T-cell (primary cell): ENCODE measurements around the gene TESMIN. TPM values are rescaled to one million over a fixed set of nuclear protein-coding genes. Genes with fewer than 3 reads are reported as not detected.

Experiments
- ATAC-seq, 4 experiments: fragments of 200-7000 bp in 3 of 4; fragments of 150-1000 bp in 1 of 4; cut with Tn5 transposase; replicated peaks in 1 of 4; 1 replicate in 3 of 4; 2 replicates in 1 of 4; pipeline ENCODE4 v1.10.0; 2021; ENCODE audit warnings: moderate library complexity in 3 of 4, mild to moderate bottlenecking in 2 of 4, moderate number of reproducible peaks in 1 of 4
- CTCF ChIA-PET, 2 donors: fragments of 300-600 bp; sonication (Branson Sonifier 250); formaldehyde crosslinking; loops; one replicate each; lab custom pipeline; 2022; ENCODE audit warnings: antibody characterized with exemption in 2 of 2; lab: Charles Lee
- POLR2A ChIA-PET, 2 donors: fragments of 300-600 bp; sonication (Branson Sonifier 250); formaldehyde crosslinking; loops; one replicate each; lab custom pipeline; 2022; ENCODE audit warnings: antibody characterized with exemption in 2 of 2; lab: Charles Lee
- DNase-seq, 35 experiments: peaks; one replicate each; pipeline versions ENCODE4 v3.0.0 to v3.0.0-alpha.2; 2013 to 2023
- H3K27ac ChIP-seq: one replicate; pipeline ENCODE4 v1.5.1; 2013; ENCODE audit warnings: low read length
- H3K27me3 ChIP-seq, 2 experiments: replicated peaks in 1 of 2; 1 replicate in 1 of 2; 2 replicates in 1 of 2; pipeline versions ENCODE4 v1.6.1 to v1.7.0; 2013; ENCODE audit warnings: low read length in 1 of 2, mixed read lengths in 1 of 2; ENCODE audit not compliant: control insufficient read depth in 2 of 2, insufficient read depth in 2 of 2; ENCODE audit errors: extremely low read depth in 1 of 2
- H3K36me3 ChIP-seq, 2 donors: 1 replicate in 1 of 2; 2 replicates in 1 of 2; pipeline versions ENCODE4 v1.6.1 to v1.7.0; 2013; ENCODE audit warnings: low read length in 1 of 2; ENCODE audit not compliant: control insufficient read depth in 2 of 2, insufficient read depth in 1 of 2; ENCODE audit errors: extremely low read depth in 1 of 2
- H3K4me1 ChIP-seq, 2 experiments: 1 replicate in 1 of 2; 2 replicates in 1 of 2; pipeline versions ENCODE4 v1.6.1 to v1.7.0; 2013; ENCODE audit warnings: low read length in 2 of 2, mixed read lengths in 1 of 2; ENCODE audit not compliant: insufficient read depth in 2 of 2, control insufficient read depth in 1 of 2; ENCODE audit errors: extremely low read depth in 1 of 2
- H3K4me3 ChIP-seq, 2 donors: 1 replicate in 1 of 2; 2 replicates in 1 of 2; pipeline versions ENCODE4 v1.5.1 to v1.7.0; 2013; ENCODE audit warnings: mild to moderate bottlenecking in 2 of 2, low read length in 1 of 2, moderate library complexity in 1 of 2; ENCODE audit not compliant: control insufficient read depth in 1 of 2; ENCODE audit errors: extremely low read depth in 1 of 2
- H3K9me3 ChIP-seq: 2 replicates; pipeline ENCODE4 v1.7.0; 2013
- H3K27ac Mint-ChIP-seq, 2 donors: one replicate each; pipeline ENCODE4 v1.8.0; 2020 to 2021; ENCODE audit warnings: mild to moderate bottlenecking in 2 of 2, mixed read lengths in 2 of 2
- H3K27me3 Mint-ChIP-seq, 2 donors: one replicate each; pipeline ENCODE4 v1.8.0; 2021 to 2022; ENCODE audit warnings: mixed read lengths in 2 of 2
- H3K36me3 Mint-ChIP-seq: one replicate; pipeline ENCODE4 v1.8.0; 2021; ENCODE audit warnings: mixed read lengths
- H3K4me1 Mint-ChIP-seq, 3 donors: one replicate each; pipeline ENCODE4 v1.8.0; 2020 to 2022; ENCODE audit warnings: mixed read lengths in 3 of 3, mild to moderate bottlenecking in 1 of 3
- H3K4me3 Mint-ChIP-seq, 3 donors: one replicate each; pipeline ENCODE4 v1.8.0; 2020 to 2022; ENCODE audit warnings: mild to moderate bottlenecking in 3 of 3, mixed read lengths in 3 of 3, moderate library complexity in 3 of 3
- H3K9me3 Mint-ChIP-seq, 3 donors: one replicate each; pipeline ENCODE4 v1.8.0; 2020 to 2022; ENCODE audit warnings: mixed read lengths in 3 of 3
- WGBS: methylation state at CpG from one replicate; pipeline ENCODE4 v1.1.5; 2013; ENCODE audit warnings: missing lambda C conversion rate; ENCODE audit not compliant: insufficient coverage; 5-methylcytosine and 5-hydroxymethylcytosine counted together
- total RNA-seq, 35 experiments: library from RNA in 6 of 35; stranded (reverse) in 6 of 35; fragments of 120-200 nt in 1 of 35; gene quantifications; one replicate each; pipeline versions ENCODE4 v1.2.1 to v1.2.4 and lab custom pipeline; 2013 to 2026

The TESMIN gene
- total RNA-seq, 5 donors from 2014 or later (not counting 1 experiment from before 2014, with no cell fraction given), result 6.1 to 9.1 (median 7.7) TPM

- no peak overlapping the region for H3K4me3 ChIP-seq
- no peak overlapping the region for H3K27ac ChIP-seq
- H3K9me3 ChIP-seq, result no peaks in the 10 kb centered on the region
- DNase-seq, result no peak
- Mint-ChIP-seq H3K4me1 (peaks cover 0 to 5% (median 0%) of the 10 kb centered on the region in 3 donors), H3K27me3 (no peaks in the 10 kb centered on the region), H3K27ac (no peak overlapping the region), H3K9me3 (no peaks in the 10 kb centered on the region), H3K4me3 (no peak overlapping the region), H3K36me3 (peaks cover 46% of the 10 kb centered on the region)
- ChIA-PET CTCF (no interaction called here), POLR2A (no interaction called here)
- ATAC-seq, result no peak
- no peaks in the 10 kb centered on the region for H3K4me1 ChIP-seq
- H3K36me3 ChIP-seq, result peaks cover 0 to 54% of the 10 kb centered on the region in 2 donors
- no peaks in the 10 kb centered on the region for H3K27me3 ChIP-seq
- WGBS, result 88% methylated on average over 5 of the region's 8 CpGs
Observed at GRCh38 chr11:68757711-68758110, 6.4 kb upstream of the TESMIN start.

GRCh38 chr11:68756171-68756766 is 4.9 kb upstream of the TESMIN start:
- ChIA-PET POLR2A (no interaction called here), CTCF (no interaction called here)
- H3K36me3 ChIP-seq, result peaks cover 0 to 39% of the 10 kb centered on the region in 2 donors
- WGBS, result 95% methylated on average over 12 of the region's 12 CpGs
- H3K4me1 Mint-ChIP-seq, result peaks cover 0 to 15% (median 9%) of the 10 kb centered on the region in 3 donors
- no peak overlapping the region for H3K4me3 ChIP-seq
- no peaks in the 10 kb centered on the region for H3K9me3 ChIP-seq
- ATAC-seq (no peak), DNase-seq (no peak)
- H3K27ac Mint-ChIP-seq, result no peak overlapping the region
- H3K4me3 Mint-ChIP-seq, result no peak overlapping the region
- peaks cover 0 to 7% of the 10 kb centered on the region in 2 experiments for H3K4me1 ChIP-seq
- H3K27me3 ChIP-seq, result no peaks in the 10 kb centered on the region
- no peaks in the 10 kb centered on the region for H3K27me3 Mint-ChIP-seq
- no peak overlapping the region for H3K27ac ChIP-seq
- peaks cover 34% of the 10 kb centered on the region for H3K36me3 Mint-ChIP-seq
- H3K9me3 Mint-ChIP-seq, result no peaks in the 10 kb centered on the region

GRCh38 chr11:68753300-68753699 is 2.0 kb upstream of the TESMIN start:
- Histone ChIP-seq H3K4me1 (peaks cover 0 to 11% of the 10 kb centered on the region in 2 experiments), H3K4me3 (no peak overlapping the region), H3K36me3 (peaks cover 0 to 19% of the 10 kb centered on the region in 2 donors), H3K27me3 (no peaks in the 10 kb centered on the region), H3K9me3 (no peaks in the 10 kb centered on the region), H3K27ac (no peak overlapping the region)
- Mint-ChIP-seq H3K27ac (no peak overlapping the region), H3K36me3 (peaks cover 27% of the 10 kb centered on the region), H3K4me3 (no peak overlapping the region), H3K27me3 (no peaks in the 10 kb centered on the region), H3K4me1 (peaks cover 0 to 24% (median 17%) of the 10 kb centered on the region in 3 donors), H3K9me3 (no peaks in the 10 kb centered on the region)
- 91% methylated on average over 7 of the region's 9 CpGs for WGBS
- CTCF ChIA-PET, result no interaction called here
- DNase-seq (no peak), ATAC-seq (no peak)
- POLR2A ChIA-PET, result no interaction called here

- H3K9me3 Mint-ChIP-seq, result no peaks in the 10 kb centered on the region
- WGBS, result 0% methylated on average over 7 of the region's 22 CpGs
- peaks cover 19% of the 10 kb centered on the region for H3K36me3 Mint-ChIP-seq
- no peak overlapping the region for H3K27ac Mint-ChIP-seq
- H3K4me3 Mint-ChIP-seq, result peak overlapping the region in 1 of 3 donors; percentile 81
- Histone ChIP-seq H3K4me3 (peak overlapping the region in 1 of 2 donors; percentile 28), H3K36me3 (peaks cover 0 to 3% of the 10 kb centered on the region in 2 donors), H3K4me1 (peaks cover 0 to 11% of the 10 kb centered on the region in 2 experiments), H3K9me3 (no peaks in the 10 kb centered on the region), H3K27me3 (no peaks in the 10 kb centered on the region), H3K27ac (no peak overlapping the region)
- ATAC-seq (no peak), DNase-seq (peak in 1 of 35 experiments; percentile 6)
- H3K4me1 Mint-ChIP-seq, result peaks cover 0 to 24% (median 17%) of the 10 kb centered on the region in 3 donors
- POLR2A ChIA-PET, result no interaction called here
- no peaks in the 10 kb centered on the region for H3K27me3 Mint-ChIP-seq
- CTCF ChIA-PET, result no interaction called here
Observed at GRCh38 chr11:68751004-68751325, 355 bp downstream of the TESMIN start.

GRCh38 chr11:68750195-68751003 is 921 bp downstream of the TESMIN start:
- no peaks in the 10 kb centered on the region for H3K9me3 ChIP-seq
- H3K27ac Mint-ChIP-seq, result peak overlapping the region in 1 of 2 donors; percentile 40
- CTCF ChIA-PET, result interaction anchor here in 1 of 2 donors (0.5 kb wide), 1 partner anchor 206 kb away, joined by 5 read pairs; no protein-coding TSS in a partner anchor
- H3K27ac ChIP-seq, result no peak overlapping the region
- no peaks in the 10 kb centered on the region for H3K27me3 Mint-ChIP-seq
- WGBS, result 61% methylated on average over 61 of the region's 76 CpGs
- no peaks in the 10 kb centered on the region for H3K27me3 ChIP-seq
- peaks cover 0 to 3% of the 10 kb centered on the region in 2 donors for H3K36me3 ChIP-seq
- peaks cover 0 to 24% (median 17%) of the 10 kb centered on the region in 3 donors for H3K4me1 Mint-ChIP-seq
- POLR2A ChIA-PET, result interaction anchor here in 1 of 2 donors (0.7 kb wide), 1 partner anchor 691 kb away, joined by 4 read pairs; no protein-coding TSS in a partner anchor
- H3K4me1 ChIP-seq, result peaks cover 0 to 11% of the 10 kb centered on the region in 2 experiments
- ATAC-seq (peak in 1 of 4 experiments; percentile 13), DNase-seq (peak in 22 of 35 experiments; percentile 1 to 33 (median 10))
- no peak overlapping the region for H3K4me3 ChIP-seq
- no peaks in the 10 kb centered on the region for H3K9me3 Mint-ChIP-seq
- H3K4me3 Mint-ChIP-seq, result peak overlapping the region; percentile 53 to 73 (median 54)
- H3K36me3 Mint-ChIP-seq, result peaks cover 22% of the 10 kb centered on the region
